Activated CD8-positive, alpha-beta memory T cell treated with anti-CD3 and anti-CD28 coated beads, Interleukin-2, amount 50 U/mL, for 1 hour (primary cell): ENCODE measurements around the gene AVEN.

Source experiments
- DNase-seq: peaks from one replicate; pipeline ENCODE4 v3.0.0-alpha.2; 2020; ENCODE audit errors: extremely low read depth

The AVEN gene

DNA sequence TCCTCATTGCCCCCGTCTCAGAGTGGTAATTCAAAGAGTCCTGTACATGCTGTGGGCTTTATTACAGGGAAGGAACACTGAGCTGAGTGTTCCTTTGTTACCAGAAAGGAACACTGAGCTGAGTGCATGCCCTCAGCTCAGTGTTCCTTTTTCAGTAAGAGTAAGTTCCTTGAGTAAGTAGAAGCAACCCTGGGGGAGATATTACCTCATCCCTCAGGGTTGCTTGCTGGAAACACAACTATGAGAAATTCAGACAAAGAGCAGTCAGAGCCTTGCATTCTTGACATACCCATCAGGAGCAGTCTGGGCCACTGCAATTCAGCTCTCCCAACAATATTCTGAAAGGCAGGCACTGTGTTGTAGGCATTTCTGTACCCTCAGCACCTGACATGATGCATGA is 53.7 kb downstream of the AVEN start:
- no peak for DNase-seq

DNA sequence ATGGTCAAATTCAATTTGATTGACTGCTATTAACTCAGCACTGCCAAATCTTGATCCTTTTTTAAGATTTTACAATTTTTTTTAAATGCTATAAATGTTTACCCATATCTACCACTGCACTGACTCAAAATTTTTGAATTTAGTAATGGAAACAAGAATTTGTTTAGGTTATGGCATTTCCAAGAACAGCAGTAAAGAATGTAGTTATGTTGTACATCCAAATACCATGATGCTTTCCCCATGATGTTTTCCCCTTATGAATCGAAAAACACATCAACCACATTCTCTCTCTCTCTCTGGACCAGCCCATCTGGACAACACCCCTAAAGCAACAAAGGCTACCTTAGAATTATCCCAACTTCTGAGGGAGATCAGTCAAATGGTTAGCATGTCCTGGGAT is 56.5 kb downstream of the AVEN start:
- no peak for DNase-seq

DNA sequence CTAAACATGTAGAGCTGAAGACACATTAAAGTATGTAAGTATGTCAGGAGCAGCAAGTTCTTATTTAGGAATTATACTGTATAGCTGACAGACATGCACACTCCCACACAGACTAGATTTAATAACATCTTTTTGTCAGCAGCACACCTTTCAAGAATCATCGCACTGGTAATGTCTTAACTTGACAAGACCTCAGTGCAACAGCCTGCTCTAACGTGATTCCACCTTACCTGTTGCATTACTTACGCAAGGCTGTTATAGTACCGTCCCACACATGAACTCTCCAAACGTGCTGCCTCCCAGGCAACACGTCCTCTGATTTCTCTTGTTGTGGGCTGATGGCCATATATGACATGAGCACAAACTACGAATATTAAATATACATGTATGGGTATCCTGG is 58.8 kb downstream of the AVEN start:
- DNase-seq, result no peak

GRCh38 chr15:33975022-33975565 is 63.9 kb downstream of the AVEN start:
- DNase-seq, result no peak

- no peak for DNase-seq
These were observed 67.2 kb downstream of the AVEN start for GRCh38 chr15:33971811-33972210.

GRCh38 chr15:33968821-33969220 is 70.2 kb downstream of the AVEN start:
- no peak for DNase-seq

GRCh38 chr15:33968224-33968623 is 70.8 kb downstream of the AVEN start, which contains the start of gene CHRM5:
Gene CHRM5, plus strand, starts transcription at chr15:33968497. Its CDS starts 94,221 bp downstream, at chr15:34062718.
- DNase-seq, result no peak

GRCh38 chr15:33964665-33965040 is 74.4 kb downstream of the AVEN start:
- no peak for DNase-seq

DNA sequence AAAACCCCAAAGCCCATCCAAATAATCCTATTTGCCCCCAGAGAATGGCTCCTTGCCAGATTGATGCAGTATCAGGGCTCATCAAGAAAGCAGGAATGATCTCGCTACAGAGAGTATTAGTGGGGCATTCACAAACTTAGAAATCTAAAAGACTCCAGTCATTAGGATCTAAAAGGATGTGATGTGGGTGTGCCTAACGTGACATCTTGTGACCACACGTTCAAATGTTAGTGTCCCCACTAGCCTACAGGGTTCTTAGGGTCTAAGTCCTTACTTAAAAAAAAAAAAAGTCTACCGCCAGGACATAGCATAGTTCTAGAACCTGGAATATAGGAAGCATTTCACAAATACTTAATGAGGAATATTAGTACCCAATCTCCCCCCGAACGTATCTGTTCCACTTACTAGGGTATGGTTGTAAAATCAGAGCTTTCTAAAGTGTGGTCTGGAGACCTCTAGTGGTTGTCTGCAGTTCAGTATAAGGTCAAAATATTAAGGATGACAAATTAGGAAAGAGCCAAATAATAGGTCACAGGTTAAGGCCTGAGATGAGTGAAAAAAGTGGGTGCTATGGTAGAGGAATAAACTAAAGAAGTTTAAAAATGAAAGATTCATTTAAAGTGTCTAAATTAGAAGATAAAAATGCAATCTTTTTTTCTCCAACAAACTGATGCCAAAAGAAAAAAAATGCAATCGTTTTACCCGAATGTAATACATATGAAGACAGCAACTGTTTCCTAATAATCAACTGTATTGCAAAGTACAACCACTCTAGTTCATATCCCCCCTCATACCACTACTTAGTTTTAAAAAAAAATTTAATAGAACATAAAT is 75.0 kb downstream of the AVEN start:
- DNase-seq, result no peak

DNA sequence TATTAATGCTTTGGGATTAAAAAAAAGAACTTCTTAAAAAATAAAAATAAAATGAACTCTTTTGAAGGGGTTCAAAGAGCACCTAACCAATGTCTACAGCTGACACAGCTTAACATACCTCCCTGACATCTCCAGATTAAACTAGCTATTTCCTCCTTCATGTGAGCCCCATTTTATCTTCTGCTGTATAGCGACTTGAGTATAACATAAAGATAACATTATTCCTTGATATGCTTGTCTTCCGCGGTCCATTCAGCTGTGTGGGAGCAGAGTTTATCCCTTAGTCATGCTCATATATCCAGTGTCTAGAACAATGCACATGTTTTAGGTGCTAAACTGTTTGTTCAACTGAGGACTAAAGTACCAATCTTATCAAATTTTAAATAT is 78.5 kb downstream of the AVEN start:
- DNase-seq, result no peak

- DNase-seq, result no peak
These were observed 79.0 kb downstream of the AVEN start for GRCh38 chr15:33959844-33960548.

DNA sequence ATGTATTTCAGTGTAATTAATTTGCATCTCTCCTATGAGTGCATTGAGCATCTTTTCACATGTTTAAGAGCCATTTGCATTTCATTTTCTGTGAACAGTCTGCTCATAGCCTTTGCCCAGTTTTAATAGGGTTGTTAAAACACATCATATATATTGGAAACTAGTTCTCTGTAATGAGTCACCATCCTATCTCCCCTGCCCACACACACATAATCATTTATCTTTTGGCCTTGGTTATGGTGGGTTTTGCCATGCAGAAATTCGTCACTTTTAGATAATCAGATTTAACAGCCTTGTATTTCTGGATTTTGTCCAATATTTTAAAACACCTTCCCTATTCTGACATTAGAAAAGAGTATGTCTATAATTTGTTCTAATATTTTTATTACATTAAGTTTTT is 82.6 kb downstream of the AVEN start:
- DNase-seq, result no peak

DNA sequence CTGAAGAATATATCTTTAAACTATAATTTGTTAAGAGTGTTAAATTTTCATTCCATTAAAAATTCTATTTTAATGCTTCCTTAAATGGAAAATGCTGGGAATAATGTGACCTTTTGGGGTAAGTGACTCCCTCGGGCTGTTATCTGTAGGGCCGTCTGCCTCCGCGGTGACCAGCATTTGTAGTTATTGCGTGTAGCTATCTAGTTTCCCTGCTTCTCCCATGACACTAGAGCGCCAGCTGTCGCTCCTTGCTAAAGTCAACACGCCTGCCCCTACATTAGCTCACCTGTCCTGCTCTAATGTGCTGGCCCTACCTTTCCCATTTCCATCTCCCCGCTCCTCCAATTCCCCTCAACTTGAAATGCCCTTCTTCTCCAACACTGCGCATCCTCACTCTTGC is 83.1 kb downstream of the AVEN start:
- no peak for DNase-seq

GRCh38 chr15:33946152-33946551 is 92.9 kb downstream of the AVEN start:
- no peak for DNase-seq

GRCh38 chr15:33941279-33942063 is 97.5 kb downstream of the AVEN start:
- DNase-seq, result no peak

GRCh38 chr15:33934921-33935320 is 104.1 kb downstream of the AVEN start:
- no peak for DNase-seq

DNA sequence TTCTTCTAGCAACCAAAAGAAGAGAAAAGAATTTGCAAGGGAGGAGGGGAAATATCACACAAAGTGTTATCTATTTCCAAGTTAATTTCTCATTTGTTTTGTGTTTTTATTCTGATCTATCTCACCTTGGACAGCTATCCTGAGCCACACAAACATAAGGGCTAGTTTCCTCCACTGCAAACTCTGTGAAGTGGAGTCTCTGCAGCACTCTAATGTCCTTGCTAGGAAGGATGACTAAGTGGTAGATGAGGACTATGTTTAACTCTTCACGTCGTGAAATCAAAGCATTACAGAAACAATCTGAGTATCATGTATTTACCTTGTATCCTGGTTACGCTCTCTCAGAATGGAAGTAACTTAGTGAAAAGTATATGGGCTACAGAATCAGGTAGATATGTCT is 104.6 kb downstream of the AVEN start:
- DNase-seq, result no peak

GRCh38 chr15:33932734-33933133 is 106.3 kb downstream of the AVEN start:
- DNase-seq, result no peak

- DNase-seq, result no peak
These were observed 112.7 kb downstream of the AVEN start for GRCh38 chr15:33926260-33926659.

DNA sequence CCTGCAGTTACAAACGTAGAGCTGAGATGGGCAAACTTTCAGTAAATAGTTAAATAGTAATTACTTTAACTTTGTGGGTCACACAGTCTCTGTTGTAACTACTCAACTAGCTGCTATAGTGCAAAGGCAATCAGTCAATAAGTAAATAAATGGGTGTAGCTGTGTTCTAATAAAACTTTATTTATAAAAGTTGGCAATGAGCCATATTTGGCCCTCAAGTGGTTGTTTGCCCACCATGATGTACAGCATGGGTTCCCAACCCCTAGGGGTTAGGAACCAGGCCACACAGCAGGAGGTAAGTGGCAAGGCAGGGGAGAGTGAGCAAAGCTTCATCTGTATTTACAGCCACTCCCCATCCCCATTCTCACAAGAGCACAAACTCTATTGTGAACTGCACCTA is 115.6 kb downstream of the AVEN start:
- DNase-seq, result no peak

DNA sequence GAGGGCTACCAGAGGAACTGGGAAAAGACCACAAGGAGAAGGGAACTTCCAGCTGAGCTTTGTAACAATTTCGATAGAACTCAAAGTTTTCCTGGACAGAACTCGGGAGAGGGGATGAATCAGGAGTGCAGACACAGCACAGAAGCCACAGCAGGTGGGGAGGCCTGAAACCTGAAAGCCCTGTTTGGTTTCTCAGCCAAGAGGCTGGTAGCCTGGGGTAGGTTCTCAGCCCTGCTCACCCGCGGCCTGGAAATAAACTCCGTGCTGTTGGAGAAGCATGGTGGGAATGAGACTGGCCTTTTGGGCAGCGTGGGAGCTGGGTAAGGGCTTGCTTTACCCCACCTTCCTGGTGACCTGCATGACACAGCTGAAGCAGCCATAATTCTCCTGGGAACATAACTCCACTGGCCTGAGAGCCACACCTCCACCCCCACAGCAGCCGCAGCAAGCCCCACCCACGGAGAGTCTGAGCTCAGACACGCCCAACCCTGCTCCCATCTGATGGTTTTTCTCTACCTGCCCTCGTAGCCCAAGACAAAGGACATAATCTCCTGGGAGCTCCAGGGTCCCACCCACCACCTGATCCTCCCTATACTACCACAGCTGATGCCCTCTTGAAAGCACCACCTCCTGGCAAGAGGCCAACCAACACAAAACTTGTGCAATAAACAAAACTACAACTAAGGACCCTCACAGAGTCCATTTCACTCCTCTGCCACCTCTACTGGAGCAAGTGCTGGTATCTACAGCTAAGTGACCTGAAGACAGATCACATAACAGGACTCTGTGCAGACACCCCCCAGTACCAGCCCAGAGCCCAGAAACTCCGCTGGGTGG is 123.2 kb downstream of the AVEN start:
- no peak for DNase-seq
